Activated T-helper 17 cell treated with anti-CD3 and anti-CD28 coated beads, Interleukin-2, amount 50 U/mL, for 72 hours (primary cell): Measurements from ENCODE around the gene IGFBP7. TPM values are rescaled to one million over a fixed set of nuclear protein-coding genes. Genes with fewer than 3 reads are reported as not detected.

Source experiments
- total RNA-seq, 2 donors: library from RNA; stranded (reverse); gene quantifications; one replicate each; pipeline ENCODE4 v1.2.3, GENCODE V29; 2022

Gene IGFBP7
- total RNA-seq, 2 donors from 2014 or later: not detected

Other genes starting within 250 kb of the IGFBP7 start
- 10 to 100 TPM; 39.5 to 51.8 TPM for gene REST, start 202.5 kb downstream of the IGFBP7 start, total RNA-seq
- gene NOA1, start 132.8 kb downstream of the IGFBP7 start, total RNA-seq: 10 to 100 TPM; 18.8 to 19.7 TPM
- gene POLR2B, start 131.5 kb downstream of the IGFBP7 start, total RNA-seq: 100 to 1,000 TPM; 105 to 133 TPM